K562 (cell line): ENCODE results near the gene FOXA3. TPM values are rescaled to one million over a fixed set of nuclear protein-coding genes. Genes with fewer than 3 reads are reported as not detected.
A peak's percentile ranks its signal among the peaks of the same experiment; 100 is the strongest.

Experiments used
- CBX2 ChIP-seq: fragments of 200-600 bp; sonication (generic); IDR thresholded peaks from one replicate; pipeline ENCODE4 v1.6.1; 2012; ENCODE audit warnings: mild to moderate bottlenecking, low read length, inconsistent platforms; ENCODE audit not compliant: insufficient read depth, poor library complexity, severe bottlenecking
- FOXK1 ChIP-seq: sonication (generic); formaldehyde crosslinking; IDR thresholded peaks from 2 replicates; pipeline ENCODE4 v1.8.0; 2022; ENCODE audit warnings: missing genetic modification reagents, mild to moderate bottlenecking, borderline replicate concordance
- GATAD2B ChIP-seq: fragments of 450-650 bp; IDR thresholded peaks from 2 replicates; pipeline ENCODE4 v1.6.1; 2017; ENCODE audit warnings: mild to moderate bottlenecking, borderline replicate concordance
- GTF3C2 ChIP-seq: IDR thresholded peaks from 3 replicates; pipeline ENCODE4 v1.6.1; 2011; ENCODE audit warnings: borderline replicate concordance, mild to moderate bottlenecking, moderate library complexity; ENCODE audit not compliant: insufficient read length; ENCODE audit errors: extremely low read depth
- HMG20A ChIP-seq: fragments of 450-650 bp; formaldehyde crosslinking; conservative IDR thresholded peaks from 2 replicates; pipeline ENCODE4 v1.4.0; 2020; ENCODE audit warnings: mild to moderate bottlenecking, mixed read lengths
- JUND ChIP-seq, 2 experiments: IDR thresholded peaks; 2 replicates in 1 of 2; 3 replicates in 1 of 2; pipeline ENCODE4 v1.6.1; 2011; ENCODE audit warnings: borderline replicate concordance in 2 of 2, low read depth in 2 of 2, low read length in 2 of 2, improper control_type of control experiment in 1 of 2, missing biosample characterization in 1 of 2, missing genetic modification characterization in 1 of 2, missing genetic modification reagents in 1 of 2
- KDM2B ChIP-seq: fragments of 250-450 bp; sonication (Bioruptor Pico); IDR thresholded peaks from 2 replicates; pipeline ENCODE4 v1.8.0; 2021; ENCODE audit warnings: mild to moderate bottlenecking, moderate library complexity
- MED1 ChIP-seq: sonication (generic); formaldehyde crosslinking; IDR thresholded peaks from 2 replicates; pipeline ENCODE4 v1.8.1; 2023; ENCODE audit warnings: missing genetic modification reagents, borderline replicate concordance
- MTA3 ChIP-seq: fragments of 450-650 bp; formaldehyde crosslinking; IDR thresholded peaks from 2 replicates; pipeline ENCODE4 v1.6.1; 2017; ENCODE audit warnings: mild to moderate bottlenecking, borderline replicate concordance
- MXI1 ChIP-seq: IDR thresholded peaks from 2 replicates; pipeline ENCODE4 v1.6.1; 2011; ENCODE audit warnings: low read depth, mild to moderate bottlenecking, improper control_type of control experiment, low read length
- NFE2 ChIP-seq: IDR thresholded peaks from 2 replicates; pipeline ENCODE4 v1.6.1; 2014; ENCODE audit warnings: antibody characterized with exemption, low read depth
- PHB ChIP-seq: fragments of 250-450 bp; sonication (Bioruptor Pico); IDR thresholded peaks from 2 replicates; pipeline ENCODE4 v1.5.0; 2021
- PRMT5 ChIP-seq: sonication (generic); formaldehyde crosslinking; IDR thresholded peaks from 2 replicates; pipeline ENCODE4 v1.5.0; 2020; ENCODE audit warnings: missing genetic modification reagents
- RB1 ChIP-seq: fragments of 450-650 bp; IDR thresholded peaks from 2 replicates; pipeline ENCODE4 v1.6.1; 2017; ENCODE audit warnings: low read depth, mild to moderate bottlenecking
- RUNX1 ChIP-seq: sonication (generic); IDR thresholded peaks from 2 replicates; pipeline ENCODE4 v1.6.1; 2016; ENCODE audit warnings: antibody characterized with exemption, low read depth
- SLC30A9 ChIP-seq: fragments of 250-450 bp; sonication (Bioruptor Pico); IDR thresholded peaks from 2 replicates; pipeline ENCODE4 v1.8.0; 2022; ENCODE audit warnings: mild to moderate bottlenecking, moderate library complexity
- SREBF2 ChIP-seq: sonication (generic); formaldehyde crosslinking; IDR thresholded peaks from 2 replicates; pipeline ENCODE4 v1.4.0; 2020; ENCODE audit warnings: mild to moderate bottlenecking, missing genetic modification reagents
- SRSF9 ChIP-seq: fragments of 200-400 bp; formaldehyde crosslinking; IDR thresholded peaks from 2 replicates; pipeline ENCODE4 v1.6.1; 2017; ENCODE audit warnings: low read depth, low read length, borderline replicate concordance
- TFE3 ChIP-seq: fragments of 450-650 bp; formaldehyde crosslinking; IDR thresholded peaks from 2 replicates; pipeline ENCODE4 v1.4.0; 2020; ENCODE audit warnings: mild to moderate bottlenecking, mixed read lengths
- U2AF2 ChIP-seq: fragments of 200-400 bp; formaldehyde crosslinking; optimal IDR thresholded peaks from 2 replicates; pipeline ENCODE3; 2017; ENCODE audit warnings: low read depth, mild to moderate bottlenecking, low read length
- ZBTB17 ChIP-seq: fragments of 450-650 bp; formaldehyde crosslinking; IDR thresholded peaks from 2 replicates; pipeline ENCODE4 v1.4.0; 2020; ENCODE audit warnings: mild to moderate bottlenecking
- ZNF143 ChIP-seq: sonication (generic); formaldehyde crosslinking; IDR thresholded peaks from 2 replicates; pipeline ENCODE4 v1.9.0; 2022; ENCODE audit warnings: mild to moderate bottlenecking, missing genetic modification reagents
- ZNF212 ChIP-seq: fragments of 450-650 bp; formaldehyde crosslinking; IDR thresholded peaks from 2 replicates; pipeline ENCODE4 v1.4.0; 2020; ENCODE audit warnings: mild to moderate bottlenecking
- ZNF24 ChIP-seq: fragments of 450-650 bp; IDR thresholded peaks from 2 replicates; pipeline ENCODE4 v1.6.1; 2016
- ZNF282 ChIP-seq: sonication (generic); formaldehyde crosslinking; IDR thresholded peaks from 2 replicates; pipeline ENCODE4 v1.8.1; 2023; ENCODE audit warnings: missing genetic modification reagents
- ZNF347 ChIP-seq: fragments of 450-650 bp; formaldehyde crosslinking; IDR thresholded peaks from 2 replicates; pipeline ENCODE4 v1.4.0; 2020; ENCODE audit warnings: low read depth, mild to moderate bottlenecking, moderate library complexity
- ZNF589 ChIP-seq: fragments of 200-800 bp; sonication (Bioruptor generic); IDR thresholded peaks from 2 replicates; pipeline ENCODE4 v1.6.1; 2016; ENCODE audit warnings: low read depth, missing genetic modification characterization, missing compliant biosample characterization
- polyA plus RNA-seq, 8 experiments: library from polyadenylated mRNA; depleted of rRNA in 4 of 8; stranded (reverse) in 5 of 8; unstranded in 3 of 8; fragments of >200 nt; fragmentation: Nextera tagmentation in 2 of 8; fragmentation: Illumina TruSeq in 1 of 8; extraction: Ambion mirVana in 2 of 8; extraction: Trizol in 1 of 8; gene quantifications; 2 replicates each; pipeline versions ENCODE4 v1.2.1 to v1.2.3, GENCODE V29; 2011 to 2014; ENCODE audit warnings: inconsistent platforms in 1 of 8, missing spikeins in 1 of 8
- total RNA-seq, 7 experiments: library from RNA; depleted of rRNA in 6 of 7; stranded (reverse); fragments of >200 nt in 6 of 7; fragmentation: Illumina TruSeq in 2 of 7; extraction: Trizol in 2 of 7; gene quantifications; 2 replicates each; pipeline versions ENCODE4 v1.2.1 to v1.2.3, GENCODE V29; 2011 to 2021; ENCODE audit warnings: low replicate concordance in 1 of 7

Gene FOXA3
- total and polyA plus RNA-seq, 9 of the 15 experiments (the other 6 are each of a cell fraction or from before 2014, with no cell fraction given), result 1.3 to 15.5 (median 4.7) TPM

GRCh38 chr19:45863335-45863839, 739 bp upstream of the FOXA3 start (continued):
- TF ChIP-seq PHB, result no peak
- no peak for TF ChIP-seq HMG20A (CRISPR knock-in tag)
- no peak for TF ChIP-seq GTF3C2
- no peak for TF ChIP-seq RUNX1
- no peak for TF ChIP-seq PRMT5 (CRISPR knock-in tag)
- TF ChIP-seq ZNF212, result no peak
- TF ChIP-seq FOXK1 (CRISPR knock-in tag), result no peak
- no peak for TF ChIP-seq KDM2B
- TF ChIP-seq GATAD2B, result no peak
- peak; percentile 79; the same call in 1 of the 2 replicates for TF ChIP-seq ZNF143 (CRISPR knock-in tag)
- no peak for TF ChIP-seq SLC30A9 (CRISPR knock-in tag)
- TF ChIP-seq U2AF2, result no peak
- TF ChIP-seq MTA3, result no peak
- TF ChIP-seq ZNF24, result no peak
- TF ChIP-seq RB1, result no peak
- no peak for TF ChIP-seq CBX2
- peak; percentile 35; the same call in 1 of the 2 replicates for TF ChIP-seq ZBTB17 (CRISPR knock-in tag)
- TF ChIP-seq TFE3 (CRISPR knock-in tag), result no peak
- 0 out of 2 replicates have a peak, but pooled peaks have one; percentile 9 for TF ChIP-seq ZNF589 (CRISPR knock-in tag)
- TF ChIP-seq JUND (IDR thresholded peaks at IDR 0.05; ENCODE audit: borderline replicate concordance, low read depth, low read length), result no peak
- no peak for TF ChIP-seq JUND (tag; IDR thresholded peaks at IDR 0.05; ENCODE audit: borderline replicate concordance, low read depth, low read length)
- TF ChIP-seq ZNF282, result no peak
- TF ChIP-seq MXI1, result no peak
- 0 out of 2 replicates have a peak, but pooled peaks have one; percentile 58 for TF ChIP-seq SREBF2
- no peak for TF ChIP-seq ZNF347 (CRISPR knock-in tag)
- no peak for TF ChIP-seq NFE2
- TF ChIP-seq MED1 (CRISPR knock-in tag), result no peak
- TF ChIP-seq SRSF9, result no peak
